Panc1 (cell line): Measurements from ENCODE around the gene PSMD4.

Experiments
- CTCF ChIP-seq: fragments of 450-650 bp; IDR thresholded peaks from 2 replicates; pipeline ENCODE4 v1.5.1; 2017; ENCODE audit warnings: mild to moderate bottlenecking
- POLR2AphosphoS5 ChIP-seq: IDR thresholded peaks from 2 replicates; pipeline ENCODE4 v1.6.1; 2012; ENCODE audit warnings: mild to moderate bottlenecking, low read depth, low read length, moderate library complexity
- REST ChIP-seq, 2 experiments: IDR thresholded peaks; 2 replicates each; pipeline ENCODE4 v1.6.1; 2011 to 2012; ENCODE audit warnings: low read depth in 2 of 2, control low read depth in 1 of 2, low read length in 1 of 2, mild to moderate bottlenecking in 1 of 2, moderate library complexity in 1 of 2; ENCODE audit not compliant: insufficient read depth in 1 of 2
- SIN3A ChIP-seq: IDR thresholded peaks from 2 replicates; pipeline ENCODE4 v1.6.1; 2012; ENCODE audit warnings: low read depth, mild to moderate bottlenecking, low read length, moderate library complexity, borderline replicate concordance; ENCODE audit not compliant: insufficient read depth

- TF ChIP-seq CTCF (no peak), REST (IDR thresholded peaks at IDR 0.05; ENCODE audit: insufficient read depth in 1 of 2, low read depth in 2 of 2, low read length in 1 of 2) (no peak), POLR2AphosphoS5 (no peak), SIN3A (no peak)
Observed at GRCh38 chr1:151286619-151287340, 32.2 kb downstream of the PSMD4 start.
